ENCODE data around the gene DPF1.

DNA sequence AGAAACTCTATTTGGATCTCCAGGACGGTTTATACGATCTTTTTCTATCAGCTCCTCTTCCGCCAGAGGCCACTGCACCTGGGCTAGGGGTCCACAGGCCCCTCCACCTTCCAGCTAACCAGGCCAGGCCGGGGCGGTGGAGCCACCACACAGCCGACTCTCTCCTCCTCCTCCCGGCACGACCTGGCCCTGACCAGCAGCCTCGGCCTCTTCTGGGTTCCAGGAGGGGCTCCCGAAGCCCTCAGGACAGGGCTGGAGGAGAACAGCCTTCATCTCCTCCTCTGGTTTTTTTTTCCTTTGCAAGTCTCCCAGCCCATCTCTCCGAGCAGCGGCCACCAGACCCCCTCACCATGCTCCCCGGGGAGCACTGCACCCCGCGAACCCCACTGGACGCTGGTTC lies 17.1 kb downstream of the DPF1 start:
- TF ChIP-seq ESRRG (CRISPR knock-in tag; IDR thresholded peaks at IDR 0.05) (no peak), TCF4 (CRISPR knock-in tag; IDR thresholded peaks at IDR 0.05; ENCODE audit: borderline replicate concordance) (no peak), ZFP30 (CRISPR knock-in tag; IDR thresholded peaks at IDR 0.05) (no peak)
